8988T (cell line): ENCODE data around the gene ADGRD1.
"Not testable (repeated sequence)": the region's sequence is repeated elsewhere in the genome, so short reads cannot be mapped to it uniquely, and the experiment has no call there.

Experiments
- DNase-seq: peaks from one replicate; pipeline ENCODE4 v3.0.0; 2011

ADGRD1 gene

DNA sequence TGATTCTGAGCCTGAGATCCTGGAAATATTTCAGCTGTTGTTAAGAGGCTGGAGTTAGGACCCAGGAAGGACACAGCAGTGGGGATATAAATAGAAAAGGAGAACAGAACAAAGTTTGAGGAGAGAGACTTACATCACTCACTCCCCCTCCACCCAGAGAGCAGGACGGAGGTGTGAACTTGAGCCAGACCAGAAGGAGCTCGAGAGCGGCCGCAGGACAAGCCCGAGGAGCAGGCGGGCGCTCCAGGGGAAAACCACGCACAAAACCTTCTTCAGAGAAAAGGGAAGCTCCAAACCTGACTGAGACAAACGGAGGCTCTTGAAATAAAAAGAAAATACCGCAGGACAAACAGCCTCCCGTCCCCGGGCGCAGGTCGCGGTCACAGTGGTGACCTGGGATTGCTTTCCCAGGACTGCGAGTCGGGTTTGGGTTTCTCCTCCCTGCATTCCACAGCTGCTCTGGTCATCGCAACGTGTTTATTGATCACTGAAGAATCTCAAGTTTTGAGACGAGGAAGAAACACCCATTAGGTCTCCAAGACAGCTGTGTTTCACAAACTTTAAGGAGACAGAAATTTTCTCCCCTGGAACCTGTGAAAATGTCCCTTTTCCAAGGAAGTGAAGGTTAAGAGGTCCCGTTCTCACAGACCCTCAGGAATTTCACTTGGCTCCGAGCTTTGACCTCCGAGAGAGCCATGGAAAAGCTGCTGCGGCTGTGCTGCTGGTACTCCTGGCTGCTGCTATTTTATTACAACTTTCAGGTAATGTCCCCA is at the start of gene ADGRD1:
TSS of gene ADGRD1 (plus strand) at position 137 of the 773 bp plus-strand sequence. CDS start at position 696, 559 bp downstream.
- DNase-seq, result no peak

DNA sequence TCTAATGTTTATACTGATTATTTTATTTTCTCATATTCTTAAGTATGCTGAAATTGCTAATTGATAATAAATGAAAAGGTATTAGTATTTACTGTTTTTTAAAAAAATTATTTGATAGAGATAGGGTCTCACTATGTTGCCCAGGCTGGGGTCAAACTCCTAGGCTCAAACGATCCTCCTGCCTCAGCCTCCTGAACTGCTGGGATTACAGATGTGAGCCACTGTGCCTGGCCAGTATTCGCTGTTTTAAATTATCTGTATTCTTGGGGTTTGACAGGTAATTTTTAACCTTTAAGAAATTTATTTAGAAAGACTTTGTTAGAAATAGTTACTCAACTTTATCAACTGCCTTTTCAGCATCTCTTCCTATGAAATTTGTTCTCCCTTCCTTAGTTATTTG is 49.6 kb upstream of the ADGRD1 start:
- DNase-seq, result no peak

- DNase-seq, result not testable (repeated sequence)
Observed at GRCh38 chr12:130904936-130905455, 48.7 kb upstream of the ADGRD1 start.

DNA sequence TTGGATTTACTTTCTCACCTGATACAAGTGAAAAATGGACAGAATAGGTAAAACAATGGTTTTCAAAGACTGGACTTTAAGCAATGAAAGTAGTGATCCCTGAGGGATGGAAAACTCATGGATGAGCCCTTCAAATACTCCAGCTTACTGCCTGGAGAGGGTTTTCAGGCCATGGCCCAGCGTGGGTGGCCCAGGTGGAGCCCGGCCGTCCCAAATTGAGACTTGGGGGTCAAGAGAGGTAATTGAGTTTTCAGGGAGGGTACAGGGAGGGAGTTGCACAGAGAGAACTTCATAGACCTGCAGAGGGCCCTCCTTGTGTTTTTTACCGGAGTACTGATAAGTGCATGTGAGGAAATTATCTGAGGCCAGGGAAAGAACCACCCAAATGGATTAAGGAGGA is 44.6 kb upstream of the ADGRD1 start:
- DNase-seq, result no peak

DNA sequence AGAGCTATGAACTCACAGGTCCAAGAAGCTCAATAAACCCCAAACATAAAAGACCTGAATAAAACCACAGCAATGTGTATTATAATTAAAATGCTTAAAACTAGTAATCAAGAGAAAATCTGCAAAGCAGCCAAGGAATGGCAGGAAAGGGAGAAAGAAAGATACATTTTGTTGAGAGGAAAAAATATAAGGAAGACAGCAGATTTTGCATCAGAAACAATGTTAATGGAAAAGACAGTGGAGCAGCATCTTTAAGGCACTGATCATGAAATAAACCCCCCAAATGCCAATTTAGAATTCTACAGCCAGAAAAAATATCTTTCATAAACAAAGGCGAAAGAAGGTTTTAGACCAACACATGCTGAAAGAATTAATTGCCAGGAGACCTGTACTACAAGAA is 42.5 kb upstream of the ADGRD1 start:
- no peak for DNase-seq

DNA sequence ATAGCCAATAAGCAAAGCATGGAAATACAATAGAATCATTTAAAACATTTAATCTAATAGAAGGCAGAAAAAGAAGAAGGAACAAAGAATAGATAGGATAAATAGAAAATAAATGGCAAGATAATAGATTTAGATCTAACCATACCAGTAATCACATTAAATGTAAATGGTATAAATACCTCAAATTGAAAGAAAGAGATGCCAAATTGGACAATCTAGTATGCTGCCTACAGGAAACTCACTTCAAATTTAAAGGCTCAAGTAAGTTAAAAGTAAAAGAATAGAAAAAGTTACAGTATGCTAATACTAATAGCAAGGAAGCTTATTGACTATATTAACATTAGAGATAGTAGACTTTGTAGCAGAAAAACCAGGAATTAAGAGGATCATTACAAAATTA is 41.8 kb upstream of the ADGRD1 start:
- no peak for DNase-seq

- DNase-seq, result peak; percentile 43
Observed at GRCh38 chr12:130916241-130916911, 37.3 kb upstream of the ADGRD1 start.

GRCh38 chr12:130917607-130918006 is 36.1 kb upstream of the ADGRD1 start:
- DNase-seq, result no peak

GRCh38 chr12:130919086-130919485 is 34.6 kb upstream of the ADGRD1 start:
- no peak for DNase-seq

DNA sequence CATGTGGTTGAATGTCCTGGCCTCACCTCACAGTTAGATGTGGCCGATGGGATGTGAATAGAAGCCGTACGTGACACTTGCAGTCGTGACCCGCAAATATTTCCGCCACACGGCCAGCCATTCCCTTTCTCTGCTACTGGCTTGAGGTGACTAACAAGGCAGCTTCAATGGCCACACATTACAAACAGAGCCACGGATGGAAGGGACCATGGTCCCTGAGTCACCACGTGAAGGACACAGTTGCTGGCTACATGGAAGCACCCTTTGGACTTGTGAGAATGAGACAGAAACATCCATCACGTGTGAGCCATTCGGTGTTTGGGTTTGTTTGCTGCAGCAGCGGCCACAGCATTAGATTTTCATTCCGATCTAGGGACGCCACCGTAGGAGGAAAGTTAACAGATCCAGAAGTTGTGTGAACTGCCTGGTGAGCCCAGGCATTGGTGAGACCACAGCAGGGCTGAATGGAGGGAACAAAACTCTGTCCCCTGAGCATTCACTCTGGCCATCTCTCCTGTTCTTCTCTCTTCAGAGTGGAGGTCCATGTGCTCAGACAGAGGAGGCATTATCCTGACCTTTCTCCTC is 33.5 kb upstream of the ADGRD1 start:
- DNase-seq, result no peak

GRCh38 chr12:130920723-130921381 is 32.9 kb upstream of the ADGRD1 start:
- no peak for DNase-seq

- DNase-seq, result no peak
Observed at GRCh38 chr12:130922511-130922953, 31.2 kb upstream of the ADGRD1 start.

DNA sequence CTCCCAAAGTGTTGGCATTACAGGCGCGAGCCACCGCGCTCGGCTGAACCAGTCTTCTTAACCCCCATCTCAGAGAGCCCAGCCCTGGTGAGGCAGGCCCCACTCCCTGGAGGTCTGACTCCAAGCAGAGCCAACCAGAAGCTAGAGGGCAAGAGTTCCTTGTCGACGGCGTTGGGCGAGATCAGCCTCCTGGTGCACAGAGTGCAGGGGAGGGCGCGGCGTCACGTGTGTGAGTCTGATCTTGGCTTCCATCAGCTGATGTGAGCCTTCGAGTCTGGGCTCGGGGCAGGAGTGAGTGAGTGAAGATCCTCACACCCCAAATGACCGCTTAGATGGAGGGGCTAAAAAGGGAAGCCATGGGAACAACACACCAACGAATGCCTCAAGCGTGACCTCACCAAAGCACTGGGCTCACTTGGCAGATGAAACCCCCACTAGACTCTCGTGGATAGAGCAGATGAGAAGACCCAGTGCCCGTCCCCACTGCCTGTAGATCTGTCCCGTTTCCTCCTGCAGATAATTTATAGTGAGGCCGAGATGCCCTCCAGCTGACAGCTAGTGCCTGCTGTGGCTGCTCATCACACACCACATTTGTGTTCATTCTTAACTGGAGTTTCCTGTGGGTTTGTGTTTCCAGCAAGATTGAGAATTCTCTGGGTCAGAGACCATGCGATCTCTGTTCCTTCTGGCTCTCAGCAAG is 28.6 kb upstream of the ADGRD1 start:
- no peak for DNase-seq

DNA sequence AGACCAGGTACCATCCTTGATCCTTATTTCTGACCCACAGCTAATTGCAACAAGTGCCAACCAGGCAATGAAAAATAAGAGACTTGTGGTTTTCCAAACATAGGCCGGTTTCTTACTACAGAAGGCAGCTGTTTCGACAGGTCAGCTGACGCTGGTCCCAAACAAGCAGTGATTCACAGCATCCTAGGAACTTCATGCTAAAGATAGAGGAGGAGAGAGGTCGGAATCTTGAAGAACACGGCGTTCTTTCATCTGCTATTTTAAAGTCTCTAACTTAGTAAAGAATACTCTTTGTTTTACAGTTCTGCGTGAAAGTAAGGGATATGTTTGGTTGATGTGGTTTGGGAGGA is 28.1 kb upstream of the ADGRD1 start:
- DNase-seq, result no peak

DNA sequence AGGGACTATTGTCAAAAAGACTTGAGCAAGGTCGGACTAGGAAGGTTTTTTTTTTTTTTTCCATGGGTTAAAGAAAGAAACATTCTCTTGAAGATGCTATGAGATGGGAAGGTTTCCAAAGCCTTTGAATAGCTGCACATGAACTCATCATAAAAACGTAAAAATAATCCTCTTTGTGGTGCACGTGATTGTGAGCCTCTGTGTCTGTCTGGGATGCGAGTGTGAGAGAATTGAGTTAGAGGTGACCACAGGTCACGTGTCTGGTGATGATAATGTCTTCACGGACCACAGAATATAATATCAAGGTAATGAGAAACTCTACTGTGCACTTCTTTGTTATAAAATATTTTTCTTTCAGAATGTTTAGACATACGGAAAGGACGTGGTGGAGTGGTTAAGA is 24.3 kb upstream of the ADGRD1 start:
- DNase-seq, result no peak

- no peak for DNase-seq
Observed at GRCh38 chr12:130932061-130932930, 21.4 kb upstream of the ADGRD1 start.

DNA sequence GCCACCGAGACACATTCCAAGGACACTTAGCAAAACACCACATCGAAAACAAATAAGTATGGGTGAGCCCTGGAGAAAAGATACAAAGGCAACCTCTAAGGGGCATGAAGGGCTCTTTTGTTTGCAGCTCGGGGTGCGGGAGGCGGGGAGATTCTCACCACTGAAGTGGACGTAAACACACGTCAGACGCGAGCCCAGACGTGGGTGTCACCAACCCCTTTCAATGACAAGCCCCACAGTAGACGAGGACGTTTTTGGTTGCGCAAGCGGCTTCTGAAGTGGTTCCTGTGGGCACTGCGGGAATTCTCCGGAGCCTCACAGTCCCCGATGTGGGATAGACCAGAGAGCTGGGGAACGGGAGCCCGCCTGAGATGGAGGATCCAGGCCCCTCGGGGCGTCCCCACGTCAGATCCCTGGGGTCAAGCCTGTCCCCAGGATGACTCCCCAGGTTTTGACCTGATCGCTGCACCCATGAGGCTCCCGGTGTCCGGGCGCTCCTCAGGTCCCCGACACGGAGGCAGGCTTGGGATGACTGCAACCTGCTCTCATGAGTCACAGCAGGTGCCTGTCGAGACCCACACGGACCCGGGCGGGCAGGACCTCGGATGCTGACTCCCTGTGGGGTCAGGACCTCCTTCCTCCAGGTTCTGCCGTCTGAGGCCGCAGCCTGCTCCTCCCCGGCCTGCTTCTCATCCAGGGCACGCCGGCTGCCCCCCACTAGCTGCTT is 20.3 kb upstream of the ADGRD1 start:
- no peak for DNase-seq

GRCh38 chr12:130934753-130935152 is 19.0 kb upstream of the ADGRD1 start:
- DNase-seq, result no peak

DNA sequence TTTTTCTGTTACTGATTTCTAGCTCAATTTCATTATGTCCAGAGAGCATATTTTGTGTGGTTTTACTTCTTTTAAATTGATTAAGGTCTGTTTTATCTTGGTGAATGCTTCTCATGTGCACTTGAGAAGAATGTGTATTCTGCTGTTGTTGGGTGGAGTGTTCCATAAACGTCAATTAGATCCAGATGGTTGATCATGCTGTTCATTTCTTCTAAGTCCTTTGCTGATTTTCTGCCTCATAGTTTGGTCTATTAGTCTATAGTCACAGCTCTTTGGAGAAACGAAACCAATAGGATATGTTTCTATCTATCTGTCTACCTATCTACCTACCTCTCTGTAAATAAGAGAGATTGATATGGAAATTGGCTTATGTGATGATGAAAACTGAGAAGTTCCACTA is 17.1 kb upstream of the ADGRD1 start:
- DNase-seq, result no peak

DNA sequence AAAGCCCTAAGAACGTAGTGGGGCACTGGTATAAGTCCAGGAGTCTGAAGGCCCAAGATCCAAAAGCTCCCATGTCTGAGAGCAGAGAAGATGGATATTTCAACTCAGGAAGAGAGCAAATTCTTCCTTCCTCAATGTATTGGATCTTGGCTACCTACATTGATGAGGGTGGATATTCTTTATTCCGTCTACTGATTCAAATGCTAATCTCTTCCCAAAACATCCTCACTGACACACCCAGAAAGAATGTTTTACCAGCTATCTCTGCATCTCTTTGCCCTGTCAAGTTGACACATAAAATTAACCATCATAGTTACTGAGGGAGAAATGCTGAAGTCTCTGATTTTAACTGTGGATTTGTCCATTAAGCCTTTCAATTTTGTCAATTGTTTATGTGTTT is 16.6 kb upstream of the ADGRD1 start:
- DNase-seq, result no peak

DNA sequence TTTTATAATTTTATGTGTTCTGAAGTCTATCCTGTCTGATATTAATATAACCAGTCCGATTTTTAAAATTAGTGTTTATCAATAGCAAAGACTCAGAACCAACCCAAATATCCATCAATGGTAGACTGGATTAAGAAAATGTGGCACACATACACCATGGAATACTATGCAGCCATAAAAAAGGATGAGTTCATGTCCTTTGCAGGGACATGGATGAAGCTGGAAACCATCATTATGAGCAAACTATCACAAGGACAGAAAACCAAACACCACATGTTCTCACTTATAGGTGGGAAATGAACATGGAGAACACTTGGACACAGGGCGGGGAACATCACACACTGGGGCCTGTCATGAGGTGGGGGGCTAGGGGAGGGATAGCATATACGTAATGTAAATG is 16.2 kb upstream of the ADGRD1 start:
- DNase-seq, result not testable (repeated sequence)
